Posterior cingulate gyrus (tissue), 11 donors: ENCODE measurements around the gene ZNF69.
"Not testable (repeated sequence)": the region's sequence is repeated elsewhere in the genome, so short reads cannot be mapped to it uniquely, and the experiment has no call there.

Source experiments
- DNase-seq, 10 donors: peaks; one replicate each; pipeline versions ENCODE4 v3.0.0 to v3.0.0-alpha.2; 2020 to 2021; ENCODE audit warnings: mixed read lengths in 3 of 10
- intact Hi-C: fragments of 100-400 bp; cut with DNase I; formaldehyde crosslinking; loops from one replicate; pipeline ENCODE4 v1.15.1; 2023

The ZNF69 gene

GRCh38 chr19:11949201-11949600, 61.6 kb downstream of the ZNF69 start:
- DNase-seq = no peak
- intact Hi-C loops = no loop called here

- intact Hi-C loops, DNase-seq: not testable (repeated sequence)
These were observed 62.1 kb downstream of the ZNF69 start for GRCh38 chr19:11949614-11950080.

GRCh38 chr19:11950312-11950711, 62.7 kb downstream of the ZNF69 start:
- DNase-seq = no peak
- intact Hi-C loops = no loop called here
